Measurements from ENCODE around the gene RNF14. TPM values are rescaled to one million over a fixed set of nuclear protein-coding genes. Genes with fewer than 3 reads are reported as not detected.

Gene RNF14
- total and polyA plus RNA-seq, 9 donors, result 34.1 to 47.1 (median 38.1) TPM

- DNase-seq, result peak; percentile 90
- under 1% methylated on average over 42 of the region's 58 CpGs for WGBS (ENCODE audit: insufficient coverage)
- Histone ChIP-seq H3K4me3 (ENCODE audit: low read length) (peak within 1 kb of the TSS; percentile 82), H3K9me3 (replicated peaks; ENCODE audit: control insufficient read depth, low read depth, low read length) (no peaks in the 10 kb centered on the region), H3K27me3 (ENCODE audit: control insufficient read depth, insufficient read depth, low read length) (no peaks in the 10 kb centered on the region), H3K4me1 (ENCODE audit: control insufficient read depth, insufficient read depth, low read length) (peaks cover 25% of the 10 kb centered on the region), H3K27ac (ENCODE audit: low read length) (peak within 1 kb of the TSS; percentile 89), H3K36me3 (ENCODE audit: control insufficient read depth, insufficient read depth, low read length) (peaks cover 8% of the 10 kb centered on the region)
These were observed 44.0 kb downstream of the RNF14 start, which contains the start of gene GNPDA1 for GRCh38 chr5:142012792-142013388. Gene GNPDA1 (minus strand): TSS chr5:142013027. CDS start chr5:142012035, 992 bp downstream.

GRCh38 chr5:142013734-142014521, 45.0 kb downstream of the RNF14 start:
- peak; percentile 53 for DNase-seq
- H3K4me3 ChIP-seq (ENCODE audit: low read length), result no peak overlapping the region

DNA sequence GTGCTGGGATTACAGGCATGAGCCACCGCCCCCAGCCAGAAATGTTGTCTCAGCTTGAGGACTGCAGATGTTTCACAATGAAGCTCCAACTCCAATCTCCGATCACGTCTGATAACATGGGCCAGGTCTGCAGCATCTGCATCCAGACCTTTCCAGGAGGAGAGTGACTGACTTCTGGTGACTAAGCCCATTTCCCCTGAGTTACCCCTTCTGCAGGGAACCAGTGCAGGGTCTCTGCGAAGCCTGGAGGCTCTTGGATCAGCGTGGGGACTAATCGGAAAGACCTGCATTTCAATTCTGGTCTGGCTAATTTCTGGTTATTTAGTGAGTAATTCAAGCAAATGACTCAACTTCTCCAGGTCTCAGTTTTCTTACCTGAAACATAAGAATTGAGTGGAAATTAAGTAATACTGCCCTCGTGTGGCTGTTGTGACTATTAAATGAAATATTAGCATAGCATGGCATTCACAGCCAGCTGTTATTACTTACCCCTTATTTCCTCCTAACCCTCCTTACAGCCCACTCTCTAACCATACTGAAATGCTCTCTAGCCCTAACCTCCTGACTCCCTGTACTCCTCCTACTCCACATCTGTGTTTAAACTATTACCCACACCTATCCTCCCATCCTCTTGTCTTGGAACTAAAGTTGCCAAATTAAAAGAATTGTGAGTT, 46.1 kb downstream of the RNF14 start:
- WGBS (ENCODE audit: insufficient coverage), result 56% methylated on average over 4 of the region's 7 CpGs
- DNase-seq, result peak; percentile 68
- H3K4me3 ChIP-seq (ENCODE audit: low read length), result no peak overlapping the region
- no peak overlapping the region for H3K27ac ChIP-seq (ENCODE audit: low read length)
- H3K27me3 ChIP-seq (ENCODE audit: control insufficient read depth, insufficient read depth, low read length), result no peaks in the 10 kb centered on the region
- peaks cover 25% of the 10 kb centered on the region for H3K4me1 ChIP-seq (ENCODE audit: control insufficient read depth, insufficient read depth, low read length)
- H3K9me3 ChIP-seq (replicated peaks; ENCODE audit: control insufficient read depth, low read depth, low read length), result no peaks in the 10 kb centered on the region
- H3K36me3 ChIP-seq (ENCODE audit: control insufficient read depth, insufficient read depth, low read length), result no peaks in the 10 kb centered on the region

More at GRCh38 chr5:142013734-142014521, 45.0 kb downstream of the RNF14 start:
- Histone ChIP-seq H3K36me3 (ENCODE audit: control insufficient read depth, insufficient read depth, low read length) (peaks cover 5% of the 10 kb centered on the region), H3K9me3 (replicated peaks; ENCODE audit: control insufficient read depth, low read depth, low read length) (no peaks in the 10 kb centered on the region), H3K27ac (ENCODE audit: low read length) (peak overlapping the region; percentile 89), H3K27me3 (ENCODE audit: control insufficient read depth, insufficient read depth, low read length) (no peaks in the 10 kb centered on the region), H3K4me1 (ENCODE audit: control insufficient read depth, insufficient read depth, low read length) (peaks cover 25% of the 10 kb centered on the region)
- WGBS (ENCODE audit: insufficient coverage), result 89% methylated on average over 10 of the region's 16 CpGs

DNA sequence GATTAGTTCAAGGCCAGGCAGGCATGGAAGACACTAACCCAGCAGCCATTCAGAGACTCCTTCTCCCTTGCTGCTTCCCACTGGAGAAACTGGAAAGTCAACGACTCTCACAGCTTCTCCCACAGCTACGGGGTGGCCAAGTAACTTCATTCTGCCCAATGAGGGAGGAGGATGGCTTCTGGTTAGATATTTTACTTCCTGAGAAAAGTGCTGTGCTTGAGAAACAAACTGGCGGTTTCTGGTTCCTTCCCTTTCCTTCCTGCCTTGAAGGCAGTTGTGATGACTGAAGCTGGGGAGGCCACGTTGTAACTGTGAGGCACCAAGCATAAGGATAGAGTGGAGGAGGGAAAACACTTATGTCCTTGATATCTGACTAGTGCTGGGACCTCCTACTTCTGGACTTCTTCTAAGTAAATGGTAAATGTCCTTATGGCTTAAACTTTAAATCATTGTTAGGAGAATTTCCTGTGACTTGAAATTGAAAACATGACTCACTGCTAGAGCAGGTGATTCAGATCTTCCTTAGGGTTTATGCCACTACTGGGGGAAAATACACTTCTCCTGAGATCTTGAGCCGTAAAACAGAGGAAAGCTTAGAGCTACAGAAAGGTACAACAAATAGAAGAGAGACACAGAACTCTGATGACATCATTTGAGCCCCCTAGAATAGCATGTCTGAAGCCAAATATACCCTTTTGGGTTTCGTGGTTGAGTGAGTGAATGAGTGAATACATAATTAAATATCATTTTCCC, 47.1 kb downstream of the RNF14 start:
- no peaks in the 10 kb centered on the region for H3K27me3 ChIP-seq (ENCODE audit: control insufficient read depth, insufficient read depth, low read length)
- H3K9me3 ChIP-seq (replicated peaks; ENCODE audit: control insufficient read depth, low read depth, low read length), result peaks cover 3% of the 10 kb centered on the region
- no peak overlapping the region for H3K4me3 ChIP-seq (ENCODE audit: low read length)
- 70% methylated on average over 2 of the region's 6 CpGs for WGBS (ENCODE audit: insufficient coverage)
- DNase-seq, result peak; percentile 63
- H3K27ac ChIP-seq (ENCODE audit: low read length), result peak overlapping the region; percentile 43
- H3K36me3 ChIP-seq (ENCODE audit: control insufficient read depth, insufficient read depth, low read length), result no peaks in the 10 kb centered on the region
- H3K4me1 ChIP-seq (ENCODE audit: control insufficient read depth, insufficient read depth, low read length), result peaks cover 25% of the 10 kb centered on the region

- H3K27me3 ChIP-seq (ENCODE audit: control insufficient read depth, insufficient read depth, low read length), result no peaks in the 10 kb centered on the region
- H3K4me1 ChIP-seq (ENCODE audit: control insufficient read depth, insufficient read depth, low read length), result peaks cover 25% of the 10 kb centered on the region
- no peak overlapping the region for H3K27ac ChIP-seq (ENCODE audit: low read length)
- 75% methylated on average over 4 of the region's 4 CpGs for WGBS (ENCODE audit: insufficient coverage)
- H3K9me3 ChIP-seq (replicated peaks; ENCODE audit: control insufficient read depth, low read depth, low read length), result peaks cover 3% of the 10 kb centered on the region
- H3K4me3 ChIP-seq (ENCODE audit: low read length), result no peak overlapping the region
- DNase-seq, result no peak
- H3K36me3 ChIP-seq (ENCODE audit: control insufficient read depth, insufficient read depth, low read length), result no peaks in the 10 kb centered on the region
These were observed 47.7 kb downstream of the RNF14 start for GRCh38 chr5:142016556-142016955.

- 88% methylated on average over 4 of the region's 5 CpGs for WGBS (ENCODE audit: insufficient coverage)
- DNase-seq, result no peak
These were observed 49.0 kb downstream of the RNF14 start for GRCh38 chr5:142017832-142018427.

GRCh38 chr5:142020122-142020659, 51.3 kb downstream of the RNF14 start:
- Histone ChIP-seq H3K9me3 (replicated peaks; ENCODE audit: control insufficient read depth, low read depth, low read length) (peaks cover 3% of the 10 kb centered on the region), H3K4me3 (ENCODE audit: low read length) (no peak overlapping the region), H3K27ac (ENCODE audit: low read length) (no peak overlapping the region), H3K36me3 (ENCODE audit: control insufficient read depth, insufficient read depth, low read length) (no peaks in the 10 kb centered on the region), H3K27me3 (ENCODE audit: control insufficient read depth, insufficient read depth, low read length) (no peaks in the 10 kb centered on the region), H3K4me1 (ENCODE audit: control insufficient read depth, insufficient read depth, low read length) (no peaks in the 10 kb centered on the region)
- DNase-seq, result no peak
- WGBS (ENCODE audit: insufficient coverage), result 100% methylated on average over 1 of the region's 1 CpG

More at GRCh38 chr5:142017832-142018427, 49.0 kb downstream of the RNF14 start:
- Histone ChIP-seq H3K27me3 (ENCODE audit: control insufficient read depth, insufficient read depth, low read length) (no peaks in the 10 kb centered on the region), H3K9me3 (replicated peaks; ENCODE audit: control insufficient read depth, low read depth, low read length) (peaks cover 3% of the 10 kb centered on the region), H3K4me3 (ENCODE audit: low read length) (no peak overlapping the region), H3K27ac (ENCODE audit: low read length) (no peak overlapping the region), H3K36me3 (ENCODE audit: control insufficient read depth, insufficient read depth, low read length) (no peaks in the 10 kb centered on the region), H3K4me1 (ENCODE audit: control insufficient read depth, insufficient read depth, low read length) (peaks cover 17% of the 10 kb centered on the region)

- Histone ChIP-seq H3K4me3 (ENCODE audit: low read length) (no peak overlapping the region), H3K36me3 (ENCODE audit: control insufficient read depth, insufficient read depth, low read length) (no peaks in the 10 kb centered on the region), H3K27ac (ENCODE audit: low read length) (no peak overlapping the region), H3K9me3 (replicated peaks; ENCODE audit: control insufficient read depth, low read depth, low read length) (peaks cover 3% of the 10 kb centered on the region), H3K4me1 (ENCODE audit: control insufficient read depth, insufficient read depth, low read length) (no peaks in the 10 kb centered on the region), H3K27me3 (ENCODE audit: control insufficient read depth, insufficient read depth, low read length) (peaks cover 2% of the 10 kb centered on the region)
- DNase-seq, result no peak
- no CpG with 5 or more reads among the region's 6 CpGs for WGBS (ENCODE audit: insufficient coverage)
These were observed 54.9 kb downstream of the RNF14 start for GRCh38 chr5:142023836-142024235.

- WGBS (ENCODE audit: insufficient coverage), result 0% methylated on average over 20 of the region's 26 CpGs
- H3K27me3 ChIP-seq (ENCODE audit: control insufficient read depth, insufficient read depth, low read length), result peaks cover 2% of the 10 kb centered on the region
- H3K9me3 ChIP-seq (replicated peaks; ENCODE audit: control insufficient read depth, low read depth, low read length), result peaks cover 3% of the 10 kb centered on the region
- DNase-seq, result peak; percentile 96
- H3K36me3 ChIP-seq (ENCODE audit: control insufficient read depth, insufficient read depth, low read length), result no peaks in the 10 kb centered on the region
- peak overlapping the region; percentile 52 for H3K4me3 ChIP-seq (ENCODE audit: low read length)
- H3K27ac ChIP-seq (ENCODE audit: low read length), result peak overlapping the region; percentile 95
- H3K4me1 ChIP-seq (ENCODE audit: control insufficient read depth, insufficient read depth, low read length), result no peaks in the 10 kb centered on the region
These were observed 55.9 kb downstream of the RNF14 start for GRCh38 chr5:142024771-142025304.
